ENCODE measurements around the gene ANXA10. TPM values are rescaled to one million over a fixed set of nuclear protein-coding genes. Genes with fewer than 3 reads are reported as not detected.

The ANXA10 gene
- total and polyA plus RNA-seq, 2 experiments from 2014 or later = 0.22 to 0.44 TPM

- no peaks in the 10 kb centered on the region for H3K9me2 ChIP-seq (ENCODE audit: insufficient read depth)
- no peaks in the 10 kb centered on the region for H3F3A ChIP-seq (ENCODE audit: insufficient read depth)
- no peaks in the 10 kb centered on the region for H3K4me1 ChIP-seq (ENCODE audit: insufficient read depth)
- no peak overlapping the region for H3K4me2 ChIP-seq (ENCODE audit: unreplicated experiment)
- H3K9ac ChIP-seq = no peak overlapping the region
- in situ Hi-C loops (cut with MboI) = no loop called here
- H3K79me2 ChIP-seq (ENCODE audit: insufficient read depth) = no peaks in the 10 kb centered on the region
- no peaks in the 10 kb centered on the region for H3K27me3 ChIP-seq (replicated peaks; ENCODE audit: insufficient read depth)
- no peaks in the 10 kb centered on the region for H3K9me3 ChIP-seq (ENCODE audit: low read depth)
- no peaks in the 10 kb centered on the region for H3K36me3 ChIP-seq (ENCODE audit: low read depth)
- no peaks in the 10 kb centered on the region for H4K20me1 ChIP-seq (ENCODE audit: insufficient read depth)
- TF ChIP-seq EZH2phosphoT487 (IDR thresholded peaks at IDR 0.05; ENCODE audit: insufficient read depth, low read depth) (no peak), EZH2 (IDR thresholded peaks at IDR 0.05; ENCODE audit: insufficient read depth, poor library complexity, severe bottlenecking) (no peak)
- H3K27ac ChIP-seq = no peak overlapping the region
- H3K4me3 ChIP-seq = no peak overlapping the region
- H2AFZ ChIP-seq = 0 out of 2 replicates have a peak overlapping the region, but pooled peaks have one; percentile 36
- no peak for DNase-seq
- 27 to 33% methylated on average over 5 of the region's 5 CpGs for WGBS, 2 experiments (ENCODE audit: low coverage in 1 of 2, low lambda C conversion rate in 2 of 2, missing lambda C conversion rate in 2 of 2)
Measured at GRCh38 chr4:168082379-168082778, 10.0 kb upstream of the ANXA10 start.

GRCh38 chr4:168095776-168096406 is 3.6 kb downstream of the ANXA10 start:
- Histone ChIP-seq H3K9me2 (ENCODE audit: insufficient read depth) (no peaks in the 10 kb centered on the region), H4K20me1 (ENCODE audit: insufficient read depth) (no peaks in the 10 kb centered on the region), H3K9me3 (ENCODE audit: low read depth) (no peaks in the 10 kb centered on the region), H3K27ac (no peak overlapping the region), H3K36me3 (ENCODE audit: low read depth) (no peaks in the 10 kb centered on the region), H3F3A (ENCODE audit: insufficient read depth) (peaks cover 31% of the 10 kb centered on the region), H3K4me1 (ENCODE audit: insufficient read depth) (peaks cover 37% of the 10 kb centered on the region), H2AFZ (no peak overlapping the region), H3K79me2 (ENCODE audit: insufficient read depth) (no peaks in the 10 kb centered on the region), H3K27me3 (replicated peaks; ENCODE audit: insufficient read depth) (no peaks in the 10 kb centered on the region), H3K4me2 (ENCODE audit: unreplicated experiment) (no peak overlapping the region), H3K4me3 (no peak overlapping the region), H3K9ac (no peak overlapping the region)
- 48 to 56% methylated on average over 2 of the region's 2 CpGs for WGBS, 2 experiments (ENCODE audit: low coverage in 1 of 2, low lambda C conversion rate in 2 of 2, missing lambda C conversion rate in 2 of 2)
- peak; percentile 40 for DNase-seq
- TF ChIP-seq EZH2phosphoT487 (IDR thresholded peaks at IDR 0.05; ENCODE audit: insufficient read depth, low read depth) = no peak
- TF ChIP-seq EZH2 (IDR thresholded peaks at IDR 0.05; ENCODE audit: insufficient read depth, poor library complexity, severe bottlenecking) = no peak
- in situ Hi-C loops (cut with MboI) = no loop called here

- no peak overlapping the region for H3K9ac ChIP-seq
- WGBS, 2 experiments (ENCODE audit: low coverage in 1 of 2, low lambda C conversion rate in 2 of 2, missing lambda C conversion rate in 2 of 2) = 64 to 77% methylated on average over 1 of the region's 1 CpG
- in situ Hi-C loops (cut with MboI) = no loop called here
- H4K20me1 ChIP-seq (ENCODE audit: insufficient read depth) = no peaks in the 10 kb centered on the region
- no peak for TF ChIP-seq EZH2 (IDR thresholded peaks at IDR 0.05; ENCODE audit: insufficient read depth, poor library complexity, severe bottlenecking)
- no peak for TF ChIP-seq EZH2phosphoT487 (IDR thresholded peaks at IDR 0.05; ENCODE audit: insufficient read depth, low read depth)
- H3K79me2 ChIP-seq (ENCODE audit: insufficient read depth) = no peaks in the 10 kb centered on the region
- H3K9me2 ChIP-seq (ENCODE audit: insufficient read depth) = no peaks in the 10 kb centered on the region
- DNase-seq = no peak
- H3K4me2 ChIP-seq (ENCODE audit: unreplicated experiment) = no peak overlapping the region
- H3K4me1 ChIP-seq (ENCODE audit: insufficient read depth) = peaks cover 37% of the 10 kb centered on the region
- peaks cover 31% of the 10 kb centered on the region for H3F3A ChIP-seq (ENCODE audit: insufficient read depth)
- H3K4me3 ChIP-seq = no peak overlapping the region
- no peaks in the 10 kb centered on the region for H3K36me3 ChIP-seq (ENCODE audit: low read depth)
- H3K27ac ChIP-seq = no peak overlapping the region
- H3K9me3 ChIP-seq (ENCODE audit: low read depth) = no peaks in the 10 kb centered on the region
- no peaks in the 10 kb centered on the region for H3K27me3 ChIP-seq (replicated peaks; ENCODE audit: insufficient read depth)
- H2AFZ ChIP-seq = no peak overlapping the region
Measured at GRCh38 chr4:168096407-168096784, 4.1 kb downstream of the ANXA10 start.

GRCh38 chr4:168097161-168097560 is 4.8 kb downstream of the ANXA10 start:
- DNase-seq = peak; percentile 17
- no peak overlapping the region for H3K4me2 ChIP-seq (ENCODE audit: unreplicated experiment)
- in situ Hi-C loops (cut with MboI) = no loop called here
- no peak for TF ChIP-seq EZH2 (IDR thresholded peaks at IDR 0.05; ENCODE audit: insufficient read depth, poor library complexity, severe bottlenecking)
- TF ChIP-seq EZH2phosphoT487 (IDR thresholded peaks at IDR 0.05; ENCODE audit: insufficient read depth, low read depth) = no peak
- H3K9me2 ChIP-seq (ENCODE audit: insufficient read depth) = no peaks in the 10 kb centered on the region
- no peaks in the 10 kb centered on the region for H3K27me3 ChIP-seq (replicated peaks; ENCODE audit: insufficient read depth)
- no peaks in the 10 kb centered on the region for H4K20me1 ChIP-seq (ENCODE audit: insufficient read depth)
- no peak overlapping the region for H3K9ac ChIP-seq
- H3K4me1 ChIP-seq (ENCODE audit: insufficient read depth) = peaks cover 37% of the 10 kb centered on the region
- H3K27ac ChIP-seq = no peak overlapping the region
- no peak overlapping the region for H3K4me3 ChIP-seq
- no peak overlapping the region for H2AFZ ChIP-seq
- no peaks in the 10 kb centered on the region for H3K36me3 ChIP-seq (ENCODE audit: low read depth)
- H3K79me2 ChIP-seq (ENCODE audit: insufficient read depth) = no peaks in the 10 kb centered on the region
- WGBS, 2 experiments (ENCODE audit: low coverage in 1 of 2, low lambda C conversion rate in 2 of 2, missing lambda C conversion rate in 2 of 2) = 26 to 27% methylated on average over 2 of the region's 2 CpGs
- H3K9me3 ChIP-seq (ENCODE audit: low read depth) = no peaks in the 10 kb centered on the region
- H3F3A ChIP-seq (ENCODE audit: insufficient read depth) = peaks cover 31% of the 10 kb centered on the region
